Measurements from ENCODE around the gene NPFF.
A peak's percentile ranks its signal among the peaks of the same experiment; 100 is the strongest.

Gene NPFF

DNA sequence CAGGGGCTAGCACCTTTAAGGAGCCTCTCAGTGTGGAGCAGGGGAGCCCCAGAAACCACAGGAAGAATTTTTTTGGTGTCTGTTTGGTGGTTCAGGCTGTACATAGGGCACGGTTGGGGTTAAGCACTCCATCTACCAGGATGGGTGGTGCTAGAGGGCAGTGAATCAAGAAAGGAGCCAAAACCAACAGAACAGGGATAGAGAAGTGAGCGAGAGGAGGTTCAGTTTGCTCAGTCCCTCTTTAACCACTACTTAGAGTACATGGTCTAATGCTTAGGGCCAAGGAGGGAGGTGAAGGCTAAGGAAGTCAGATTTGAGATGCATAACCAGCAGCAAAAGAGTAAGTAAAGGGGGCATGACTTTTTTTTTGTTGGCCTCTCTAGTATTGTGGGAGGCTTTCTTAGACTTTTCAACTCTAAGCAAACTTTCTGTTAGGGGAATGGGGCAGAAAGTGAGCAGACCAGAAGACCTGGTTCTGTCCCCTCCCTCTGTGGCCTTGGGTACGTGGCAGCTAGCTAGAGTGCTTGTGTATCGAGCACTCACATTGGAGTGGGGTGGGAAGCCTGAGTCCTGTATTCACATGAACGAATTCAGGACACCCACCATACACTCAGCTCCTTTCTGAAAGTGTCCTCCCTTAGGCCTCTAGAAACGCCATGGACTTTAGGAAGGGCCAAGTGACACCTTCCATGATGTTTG, 6.6 kb upstream of the NPFF start:
- DNase-seq: no peak

DNA sequence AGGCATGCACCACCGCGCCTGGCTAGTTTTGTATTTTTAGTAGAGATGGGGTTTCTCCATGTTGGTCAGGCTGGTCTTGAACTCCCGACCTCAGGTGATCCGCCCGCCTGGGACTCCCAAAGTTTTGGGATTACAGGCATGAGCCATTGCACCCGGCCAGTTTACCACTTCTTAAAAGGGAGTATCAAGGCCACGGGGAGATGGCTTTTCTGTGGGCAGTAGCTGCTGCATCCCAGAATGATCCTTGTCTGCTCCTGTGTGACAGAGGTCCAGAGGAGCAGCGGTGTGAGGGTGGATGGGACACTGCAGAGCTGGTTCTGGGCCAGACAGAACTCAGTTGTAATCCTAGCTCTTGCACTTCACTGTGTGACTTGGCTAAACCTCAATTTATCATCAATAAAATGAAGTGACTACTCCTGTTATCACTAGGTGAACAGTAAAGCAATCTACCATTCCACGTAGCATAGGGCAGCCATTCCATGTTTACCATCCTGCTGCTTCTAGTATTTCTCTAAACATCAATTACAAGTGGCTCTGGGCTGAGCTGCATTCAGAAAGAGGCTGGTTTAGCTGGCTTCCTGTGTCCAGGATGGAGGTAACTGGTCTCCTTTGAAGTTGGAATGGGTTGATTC, 3.0 kb upstream of the NPFF start:
- no peak for DNase-seq

DNA sequence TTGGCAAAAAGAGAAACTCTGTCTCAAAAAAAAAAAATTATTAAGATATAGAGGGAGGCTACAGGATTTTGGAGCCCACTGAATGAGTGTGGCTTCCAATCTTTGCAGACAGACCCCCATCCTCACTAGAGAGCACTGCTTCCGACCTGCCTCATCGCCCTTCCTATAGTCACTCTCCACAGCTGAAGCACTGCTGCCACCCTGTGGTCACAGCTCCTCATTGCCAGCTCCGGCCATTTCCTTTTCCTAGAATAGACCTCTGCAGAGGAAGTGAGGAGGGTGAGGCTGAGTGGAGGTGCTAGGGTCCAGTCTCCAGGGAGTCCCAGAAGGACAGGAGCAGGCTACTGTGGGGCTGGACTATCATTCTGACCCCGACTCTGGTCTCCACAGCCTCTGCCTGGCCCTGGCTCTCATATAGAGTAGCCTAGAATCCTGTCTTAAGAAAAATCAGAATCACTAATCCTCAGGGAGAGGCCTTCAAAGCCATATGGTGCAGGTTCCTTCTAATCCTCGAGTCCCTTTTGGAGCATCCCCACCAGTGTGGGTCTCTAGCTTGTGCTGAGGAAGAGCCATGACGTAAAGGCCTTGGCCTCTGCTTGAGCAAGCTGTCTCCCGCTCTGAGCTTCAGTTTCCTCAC, 1.4 kb upstream of the NPFF start:
- peak; percentile 65 for DNase-seq

DNA sequence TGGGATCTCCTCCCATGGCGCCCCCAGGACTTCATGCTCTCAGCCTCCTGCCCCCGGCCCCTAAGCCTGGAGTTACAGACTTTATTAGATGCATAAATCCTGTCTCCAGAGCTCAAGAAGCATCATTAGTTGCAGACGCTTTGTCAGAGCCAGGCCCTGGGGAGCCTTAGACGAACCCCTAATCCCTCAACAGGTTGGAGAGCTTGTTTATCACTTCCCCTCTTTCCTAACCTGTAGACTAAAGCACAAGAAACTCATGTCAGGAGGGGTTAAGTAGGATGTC, 260 bp upstream of the NPFF start:
- DNase-seq: no peak

DNA sequence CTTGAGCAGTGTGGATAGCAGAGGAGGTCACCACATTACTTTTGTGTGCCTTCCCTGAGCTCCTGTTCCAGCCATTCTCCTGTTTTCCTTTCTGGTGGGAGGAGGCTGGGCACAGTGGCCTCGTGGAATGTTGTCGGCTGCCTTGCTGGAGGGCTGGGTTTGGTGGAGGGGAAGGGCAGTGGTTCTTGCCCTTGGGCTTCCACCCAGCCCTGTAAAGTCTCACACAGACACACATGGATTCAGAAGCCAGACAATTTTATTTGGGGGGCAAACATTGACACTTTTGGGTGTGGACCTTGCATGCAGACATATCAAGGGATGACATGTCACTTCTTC, 866 bp downstream of the NPFF start:
- DNase-seq: no peak

DNA sequence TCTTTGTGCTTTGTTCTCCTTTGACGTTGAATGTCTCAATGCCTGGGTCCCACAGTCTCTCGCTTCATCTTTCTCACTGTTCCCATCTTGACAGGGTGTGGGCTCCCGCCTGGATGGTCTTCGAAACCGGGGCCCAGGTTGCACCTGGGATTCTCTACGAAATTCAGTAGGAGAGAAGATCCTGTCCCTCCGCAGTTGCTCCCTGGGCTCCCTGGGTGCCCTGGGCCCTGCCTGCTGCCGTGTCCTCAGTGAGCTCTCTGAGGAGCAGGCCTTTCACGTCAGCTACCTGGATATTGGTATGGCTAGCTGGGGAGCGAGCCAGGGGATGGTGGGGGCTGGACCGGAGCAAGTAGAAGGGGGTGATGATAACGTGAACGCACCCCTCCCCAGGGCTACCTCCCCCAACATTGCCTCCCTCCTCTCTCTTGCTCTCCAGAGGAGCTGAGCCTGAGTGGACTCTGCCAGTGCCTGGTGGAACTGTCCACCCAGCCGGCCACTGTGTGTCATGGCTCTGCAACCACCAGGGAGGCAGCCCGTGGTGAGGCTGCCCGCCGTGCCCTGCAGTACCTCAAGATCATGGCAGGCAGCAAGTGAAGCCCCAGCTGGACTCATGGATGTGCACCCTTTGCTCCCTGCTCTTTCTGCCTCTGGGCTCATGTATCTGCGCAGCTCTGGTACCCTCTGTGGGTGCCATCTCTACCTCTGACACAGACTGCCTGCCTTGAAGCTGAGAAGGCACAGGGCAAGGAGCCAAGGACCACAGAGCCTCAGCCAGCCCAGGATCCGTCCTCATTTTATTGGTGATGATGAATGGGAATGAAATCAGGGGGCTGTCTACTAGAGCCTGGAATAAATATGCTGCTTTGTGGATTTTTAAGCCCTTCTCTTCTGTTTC, 1.5 kb downstream of the NPFF start:
- no peak for DNase-seq

DNA sequence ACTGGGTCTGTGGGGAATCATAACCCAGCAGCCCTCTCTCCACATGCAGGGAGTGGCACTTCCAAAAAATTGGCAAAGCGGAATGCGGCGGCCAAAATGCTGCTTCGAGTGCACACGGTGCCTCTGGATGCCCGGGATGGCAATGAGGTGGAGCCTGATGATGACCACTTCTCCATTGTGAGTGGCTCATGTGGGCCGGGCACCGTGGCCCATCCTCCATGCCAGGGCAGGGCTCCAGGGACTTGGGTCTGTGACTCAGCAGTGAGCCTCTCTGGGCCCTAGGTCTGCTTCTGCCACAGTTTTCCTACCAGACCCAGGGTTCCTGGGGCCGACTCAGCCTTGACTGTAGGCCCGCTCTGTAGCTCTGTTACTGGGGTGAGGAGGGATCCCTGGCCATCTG, 2.2 kb downstream of the NPFF start:
- no peak for DNase-seq

DNA sequence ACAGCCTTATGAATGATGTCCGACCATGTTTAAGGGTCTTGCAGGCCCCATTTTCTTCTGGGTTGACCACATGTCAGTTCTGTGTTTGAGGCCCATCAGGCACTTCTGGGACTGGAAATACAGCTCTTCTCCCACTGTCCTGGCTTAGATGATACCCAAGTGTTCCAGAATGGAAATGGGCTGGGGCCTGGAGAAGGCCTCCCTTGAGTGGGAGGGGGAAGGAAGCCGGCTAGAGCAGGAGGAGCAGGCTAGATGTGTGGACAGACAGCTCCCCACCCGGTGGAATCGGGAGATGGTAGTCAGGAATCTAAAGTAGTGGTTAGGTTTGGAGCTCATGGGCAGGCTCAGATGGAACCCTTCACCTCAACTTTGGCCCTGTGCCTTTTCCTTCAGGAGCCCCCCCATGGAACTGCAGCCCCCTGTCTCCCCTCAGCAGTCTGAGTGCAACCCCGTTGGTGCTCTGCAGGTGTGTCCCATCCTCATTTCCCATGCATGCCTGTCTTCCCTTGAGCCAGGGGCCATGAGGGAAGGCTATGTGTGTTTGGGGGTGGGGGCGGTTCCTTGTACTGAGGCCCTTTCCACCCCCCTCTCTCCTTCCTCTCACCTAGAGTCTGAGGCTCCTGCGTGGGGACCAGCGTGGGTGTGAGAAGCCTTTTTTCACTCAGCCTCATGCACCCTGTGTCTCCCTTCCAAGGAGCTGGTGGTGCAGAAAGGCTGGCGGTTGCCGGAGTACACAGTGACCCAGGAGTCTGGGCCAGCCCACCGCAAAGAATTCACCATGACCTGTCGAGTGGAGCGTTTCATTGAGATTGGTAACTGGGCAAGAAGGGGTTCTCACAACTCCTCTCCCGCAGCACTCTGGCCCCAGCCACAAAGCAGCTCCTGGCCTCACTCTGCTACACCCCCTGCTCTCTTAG, 3.0 kb downstream of the NPFF start:
- DNase-seq: no peak

DNA sequence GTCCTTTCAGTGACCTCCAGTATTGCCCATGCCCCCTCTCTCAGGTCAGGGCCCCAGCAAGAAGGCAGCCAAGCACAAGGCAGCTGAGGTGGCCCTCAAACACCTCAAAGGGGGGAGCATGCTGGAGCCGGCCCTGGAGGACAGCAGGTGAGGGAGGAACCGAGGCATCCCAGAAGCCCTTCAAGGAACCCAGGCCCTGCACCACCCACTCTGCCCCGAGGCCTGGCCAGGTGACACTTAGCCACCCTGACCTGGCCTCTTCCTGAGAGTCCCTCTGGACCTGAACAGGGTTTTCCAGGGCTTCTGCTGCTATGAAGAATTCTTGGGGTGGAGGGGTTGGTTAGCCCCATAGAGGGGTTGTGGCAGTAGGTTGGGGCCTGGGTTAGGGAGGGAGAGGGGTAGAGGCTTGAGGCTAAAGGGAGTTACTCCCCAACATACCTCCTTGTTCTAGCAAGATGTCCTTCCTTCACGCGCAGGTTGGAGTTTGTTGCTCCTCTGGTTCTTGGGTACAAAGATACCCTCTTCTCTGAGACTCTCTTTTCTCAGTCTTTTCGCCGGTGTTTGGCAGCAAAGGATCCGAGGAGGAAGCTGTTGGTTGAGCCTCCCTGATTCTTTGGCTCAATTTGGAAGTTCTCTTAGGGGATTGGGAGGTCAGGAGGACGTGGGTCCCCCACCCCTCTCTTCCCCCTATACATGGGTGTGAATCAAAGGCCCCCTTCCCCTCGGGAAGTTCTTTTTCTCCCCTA, 4.1 kb downstream of the NPFF start:
- no peak for DNase-seq

DNA sequence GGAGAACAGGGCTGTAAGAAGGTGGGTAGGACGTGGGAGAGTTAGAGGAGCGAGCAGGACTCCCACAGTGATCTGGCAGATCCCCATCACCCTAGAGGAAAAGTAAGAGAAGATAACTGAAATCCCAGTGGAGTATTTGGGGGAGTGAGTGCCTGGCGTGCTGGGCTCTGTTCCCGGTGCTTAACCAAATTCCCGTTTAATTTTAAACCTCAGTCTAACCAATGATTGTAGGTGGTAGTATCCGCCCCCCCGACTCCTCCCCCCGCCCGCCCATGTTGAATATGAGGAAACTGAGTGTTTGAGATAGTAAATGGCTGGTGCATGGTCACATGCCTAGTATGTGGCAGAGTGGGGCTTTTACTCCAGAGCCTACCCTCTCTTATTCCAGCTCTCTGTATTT, 5.0 kb downstream of the NPFF start:
- DNase-seq: no peak

DNA sequence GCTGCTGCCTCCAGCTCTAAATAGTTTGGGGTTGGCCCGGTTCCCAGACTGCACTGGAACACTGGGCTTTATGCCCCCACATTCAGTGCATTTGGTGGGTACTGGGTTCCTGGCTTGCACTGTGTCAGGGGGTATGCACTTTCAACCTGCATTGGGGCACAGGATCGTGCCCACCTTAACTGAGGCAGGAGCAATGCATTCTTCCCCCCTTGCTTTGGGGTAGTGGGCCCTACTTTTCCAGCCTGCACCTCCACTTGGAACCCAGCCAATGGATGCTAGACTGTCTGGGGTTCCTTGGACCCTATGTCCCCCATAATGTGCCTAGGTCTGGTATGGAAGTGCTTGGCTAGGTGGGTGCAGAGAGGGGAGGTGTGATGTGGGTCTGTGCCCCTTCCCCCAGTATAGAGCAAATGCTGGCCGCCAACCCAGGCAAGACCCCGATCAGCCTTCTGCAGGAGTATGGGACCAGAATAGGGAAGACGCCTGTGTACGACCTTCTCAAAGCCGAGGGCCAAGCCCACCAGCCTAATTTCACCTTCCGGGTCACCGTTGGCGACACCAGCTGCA, 5.6 kb downstream of the NPFF start:
- DNase-seq: no peak

DNA sequence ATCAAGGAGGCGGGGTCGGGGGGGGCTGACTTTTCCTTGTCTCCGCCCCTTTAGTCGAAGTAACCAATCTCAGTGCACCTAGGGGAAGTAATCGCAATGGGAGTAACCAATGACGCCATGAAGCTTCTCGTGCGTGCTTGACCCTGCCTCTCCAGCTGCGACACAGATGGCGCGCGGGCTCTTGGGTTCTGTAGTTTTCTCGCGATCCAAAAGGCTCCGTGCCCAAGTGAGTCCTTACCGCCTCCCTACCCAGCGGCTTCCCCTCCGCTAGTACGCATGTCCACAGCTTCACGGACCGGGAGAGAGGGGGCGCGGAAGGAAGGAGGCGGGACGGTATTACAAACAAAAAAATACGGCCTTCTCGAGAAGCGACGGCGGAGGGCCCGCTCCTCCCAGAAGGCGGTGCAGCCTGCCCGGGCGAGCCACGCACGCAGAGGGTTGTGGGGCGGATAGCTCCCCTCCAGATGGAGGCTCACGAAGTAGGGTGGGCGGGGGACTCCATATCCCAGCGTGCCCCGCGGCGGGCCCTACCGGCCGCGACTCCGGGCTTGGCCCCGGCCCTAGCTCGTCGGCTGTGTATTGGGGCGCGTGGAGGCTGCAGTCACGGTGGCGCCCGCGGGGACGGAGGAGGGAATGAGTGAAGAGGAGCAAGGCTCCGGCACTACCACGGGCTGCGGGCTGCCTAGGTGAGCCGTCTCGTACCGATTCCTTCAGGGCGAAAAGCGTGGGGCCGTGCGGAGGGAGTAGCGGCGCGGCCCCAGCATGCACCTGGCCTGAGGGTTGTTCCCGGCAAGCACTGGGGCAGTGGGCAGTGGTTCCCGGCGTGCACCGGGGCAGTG, 6.3 kb downstream of the NPFF start, which contains the start of gene TARBP2:
TARBP2 (plus strand) TSS at position 508 of the 839 bp plus-strand sequence; CDS start at position 634, 126 bp downstream.
- DNase-seq: peak; percentile 99

DNA sequence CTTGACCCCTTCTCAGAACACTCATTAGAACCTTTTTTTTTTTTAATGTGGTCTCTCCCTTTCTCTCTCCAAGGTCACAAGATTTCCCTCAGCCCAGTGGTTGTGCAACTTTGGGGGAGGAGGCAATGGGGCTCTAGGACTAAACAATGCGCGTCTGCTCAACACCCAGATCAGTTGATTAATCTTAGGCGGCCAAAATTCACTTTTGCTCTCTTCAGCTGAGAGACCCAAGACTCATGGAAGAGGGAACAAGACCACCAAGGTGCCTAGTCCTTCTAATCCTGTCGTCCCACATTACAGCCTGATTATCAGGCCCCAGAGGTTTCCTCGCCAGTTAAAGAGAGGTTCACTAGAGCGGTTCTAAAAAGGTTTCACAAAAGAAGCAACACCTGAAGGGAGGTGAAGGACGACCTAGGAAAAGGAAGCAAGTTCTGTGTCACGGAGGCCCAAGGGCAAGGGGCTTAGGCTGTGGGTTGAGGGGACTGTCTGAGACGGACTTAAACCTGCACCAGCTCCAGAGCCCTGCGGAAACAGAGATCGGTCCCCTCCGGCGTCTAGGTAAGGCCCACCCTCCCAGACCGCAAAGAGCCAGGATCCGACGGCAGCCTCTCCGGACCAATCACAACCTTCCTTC, 7.0 kb downstream of the NPFF start:
- DNase-seq: no peak

DNA sequence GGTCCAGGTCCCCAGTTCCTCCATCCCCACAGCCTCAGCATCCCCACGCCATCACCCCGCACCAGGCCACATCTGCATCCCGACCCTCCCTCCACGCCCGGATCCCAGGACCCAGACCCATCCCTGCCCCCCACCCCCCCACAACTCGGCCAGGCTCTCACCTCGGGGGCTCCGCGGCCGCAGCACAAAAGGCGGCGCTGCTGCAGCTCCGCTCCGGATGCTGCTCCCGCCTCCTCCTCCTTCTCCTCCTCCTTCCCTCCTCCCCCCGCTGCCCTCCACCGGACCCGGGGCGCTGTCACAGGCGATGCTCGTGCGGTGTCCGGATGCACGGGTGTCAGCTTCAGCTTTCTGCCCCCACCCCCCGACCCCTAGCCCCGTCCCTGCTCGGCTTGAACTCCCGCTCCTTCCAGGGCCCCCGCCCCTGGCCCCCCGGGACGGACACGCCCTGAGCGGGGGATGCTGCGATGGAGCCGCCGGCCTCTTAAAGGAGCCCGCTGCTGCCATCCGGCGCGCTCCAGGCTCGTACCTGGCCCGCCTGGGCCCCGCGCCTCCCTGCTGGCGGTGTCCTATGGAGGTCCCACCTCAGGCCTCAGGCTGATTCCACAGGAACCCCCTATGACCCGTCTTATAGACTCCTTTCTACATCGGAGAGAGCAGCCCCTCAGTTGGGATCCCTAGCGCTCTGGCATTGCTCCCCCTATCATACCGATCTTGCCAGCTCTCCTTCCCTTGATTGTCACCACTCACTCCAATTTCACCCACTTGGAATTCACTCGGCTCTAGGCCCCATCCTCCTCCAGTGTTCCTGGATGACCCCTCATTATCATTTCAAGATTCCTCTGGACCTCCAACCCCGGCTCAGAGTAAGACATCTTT, 7.8 kb downstream of the NPFF start, which contains the start of gene MAP3K12:
MAP3K12 (minus strand) TSS at position 193 of the 876 bp plus-strand sequence. CDS start 12,067 bp downstream, outside the sequence.
- peak; percentile 73 for DNase-seq

DNA sequence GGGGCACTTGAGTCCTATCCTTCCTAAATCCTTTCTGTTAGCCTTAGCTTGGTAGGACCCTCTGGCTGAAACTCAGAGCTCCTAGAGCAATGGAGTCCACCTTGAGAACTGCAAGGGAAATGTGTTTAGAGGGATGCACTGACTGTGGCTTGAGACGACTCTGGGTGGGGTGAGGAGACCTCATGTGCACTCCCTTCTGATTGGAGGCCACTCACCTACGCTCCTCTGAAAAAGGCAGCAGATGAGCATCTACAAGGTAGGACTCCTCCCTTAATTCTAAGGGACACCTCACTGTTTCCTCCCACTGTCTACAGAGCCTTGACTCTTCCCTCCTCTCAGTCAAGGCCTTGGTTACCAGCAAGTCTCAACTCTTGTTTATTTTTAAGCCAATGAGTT, 9.1 kb downstream of the NPFF start:
- no peak for DNase-seq

DNA sequence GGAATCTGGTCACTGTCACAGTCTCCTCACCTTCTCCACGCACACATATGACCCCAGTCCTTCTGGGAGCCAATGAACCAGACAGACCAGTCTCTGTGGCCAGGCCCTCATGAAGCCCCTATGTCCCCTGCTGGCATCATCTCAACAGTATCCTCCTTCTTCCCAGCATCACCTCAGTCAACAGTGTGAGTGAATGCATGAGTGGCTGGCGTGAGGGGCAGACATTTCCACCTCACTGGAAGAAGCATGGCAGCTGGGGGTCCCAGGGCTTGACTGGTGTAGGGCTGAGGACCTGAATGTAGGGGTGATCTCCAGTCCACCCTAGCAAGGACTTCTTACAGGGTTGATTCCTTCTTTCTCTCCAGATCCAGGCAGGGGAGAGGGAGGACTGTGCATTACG, 9.8 kb downstream of the NPFF start:
- DNase-seq: no peak

DNA sequence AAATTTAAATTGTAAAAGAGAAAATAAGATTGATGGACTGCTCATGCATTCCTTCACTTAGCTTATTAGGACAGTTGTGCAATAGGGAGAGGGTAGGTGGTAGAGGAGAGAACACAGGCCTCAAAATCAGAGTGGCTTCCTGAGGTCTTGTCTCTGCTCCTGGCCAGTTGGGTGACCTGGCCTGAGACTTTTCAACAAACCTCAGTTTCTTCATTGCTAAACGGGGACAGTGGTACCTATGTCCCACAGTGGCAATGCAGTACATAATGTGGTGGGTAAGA, 10.6 kb downstream of the NPFF start:
- DNase-seq: no peak

DNA sequence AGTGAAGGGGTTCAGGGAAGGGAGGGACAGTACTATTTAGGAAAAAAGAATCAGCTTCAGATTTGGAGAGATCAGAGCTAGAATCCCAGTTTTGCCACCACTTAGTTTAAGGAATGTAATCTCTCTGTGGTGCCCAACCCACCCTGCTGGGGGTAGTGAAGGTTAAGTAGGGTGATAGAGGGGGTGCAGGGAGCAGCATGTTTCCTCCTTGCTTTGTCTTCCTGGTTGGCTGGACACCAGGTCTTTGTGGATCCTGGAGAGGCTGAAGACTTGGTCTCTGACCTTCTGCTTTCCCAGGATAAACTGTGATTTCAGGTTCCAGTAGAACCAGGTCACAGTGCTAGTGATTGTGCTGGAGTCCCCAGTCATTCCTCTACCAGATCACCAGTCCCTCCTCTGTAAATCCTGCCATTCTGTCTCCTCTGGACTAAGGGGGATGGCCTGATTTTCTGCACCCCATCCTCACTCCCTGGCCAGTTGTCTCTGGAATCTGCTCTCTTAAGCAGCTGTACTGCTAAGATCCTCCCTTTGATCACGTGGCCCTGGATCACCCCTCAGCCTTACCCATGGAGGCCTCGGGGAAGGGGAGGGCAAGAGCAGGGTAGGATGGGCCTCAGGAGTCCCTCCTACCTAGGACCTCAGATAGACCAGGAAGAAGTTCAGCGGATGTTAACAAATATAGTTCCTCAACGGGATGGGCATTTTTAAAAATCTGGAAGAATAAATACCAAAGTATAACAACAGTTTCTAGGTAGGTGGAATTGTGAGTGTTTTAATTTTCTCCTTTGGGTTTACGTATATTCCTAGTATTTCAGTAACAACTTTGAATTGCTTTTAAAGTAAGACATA, 11.2 kb downstream of the NPFF start:
- no peak for DNase-seq
